CD4-positive, alpha-beta T cell treated with Interleukin-6 at 100 ng/mL for 8 hours (primary cell): ENCODE measurements around the gene L3MBTL4.
"Not testable (repeated sequence)": the region's sequence is repeated elsewhere in the genome, so short reads cannot be mapped to it uniquely, and the experiment has no call there.

Experiments used
- DNase-seq: peaks from one replicate; pipeline ENCODE4 v3.0.0-alpha.2; 2020; ENCODE audit warnings: mixed read lengths, low spot score

L3MBTL4 gene

DNA sequence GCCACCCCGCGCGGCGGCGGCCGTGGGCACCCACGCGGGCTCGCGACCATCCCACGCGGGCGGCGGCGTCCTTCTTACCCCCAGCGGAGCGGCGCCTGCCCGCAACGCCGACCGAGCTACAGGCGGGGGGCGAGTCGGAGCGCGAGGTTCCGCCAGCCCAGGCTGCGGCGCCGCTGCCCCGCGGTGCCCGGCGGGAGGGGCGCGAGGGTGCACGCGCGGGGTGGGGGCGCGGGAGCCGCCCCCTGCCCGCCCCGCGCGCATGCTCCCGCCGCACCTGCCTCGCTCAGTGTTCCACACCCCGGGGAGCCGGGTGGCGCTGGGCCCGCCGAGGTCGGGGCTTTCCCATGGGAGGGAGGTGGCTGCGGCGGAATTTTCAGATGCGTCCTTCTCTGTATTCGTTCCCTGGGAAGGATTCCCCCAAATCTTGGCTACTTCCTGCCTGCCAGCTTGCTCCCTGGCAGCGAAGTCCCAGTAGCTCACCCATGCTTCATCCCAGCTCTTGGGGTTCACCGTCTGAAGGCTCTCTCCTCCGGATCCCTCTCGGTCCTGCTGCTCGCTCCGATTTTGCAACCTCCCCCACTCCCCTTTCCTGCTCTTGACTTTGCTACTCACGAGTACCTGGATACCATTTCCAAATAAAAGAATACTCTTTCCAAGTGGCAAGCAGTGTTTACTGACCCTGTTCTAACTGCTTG lies at the start of gene L3MBTL4:
TSS of gene L3MBTL4 (minus strand) at position 189 of the 695 bp plus-strand sequence. CDS start 103,286 bp downstream, outside the sequence.
- DNase-seq = no peak

DNA sequence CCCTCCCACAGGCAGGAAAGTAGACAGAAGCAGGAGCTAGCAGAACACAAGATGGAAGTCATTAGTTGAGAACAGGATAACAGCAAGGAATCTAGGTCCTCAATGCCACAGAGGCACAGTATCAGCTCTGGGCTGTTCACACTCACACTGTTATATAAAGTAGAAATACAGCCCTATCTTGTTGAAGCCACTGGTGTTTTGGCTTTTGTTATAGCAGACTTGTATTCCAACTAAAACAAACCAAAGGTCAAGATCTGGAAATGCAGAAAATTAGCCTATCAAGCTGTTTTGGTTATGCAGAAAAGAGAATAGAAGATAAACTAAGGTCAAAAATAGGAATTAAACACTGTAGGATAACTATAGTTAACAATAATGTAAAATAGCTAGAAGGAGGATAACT lies 37.5 kb upstream of the L3MBTL4 start:
- DNase-seq = no peak

DNA sequence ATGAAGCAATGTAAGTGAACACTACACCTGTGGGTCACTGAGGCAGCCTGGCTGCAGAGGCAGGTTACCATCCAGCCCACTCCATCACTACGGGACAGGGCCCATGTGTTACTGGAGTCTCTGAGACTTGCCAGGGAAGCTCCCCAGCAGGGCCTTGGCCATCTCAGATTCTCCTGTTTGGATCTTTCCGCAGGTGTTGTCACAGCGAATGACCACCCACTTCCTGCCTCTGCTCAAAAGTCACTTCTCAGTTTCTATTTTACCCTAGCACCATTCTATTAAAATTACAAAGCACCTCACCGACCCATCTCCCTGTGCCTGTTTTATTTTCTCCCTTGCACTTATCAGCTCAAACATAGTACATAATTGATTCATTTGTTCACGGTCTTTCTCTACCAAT lies 34.5 kb upstream of the L3MBTL4 start:
- DNase-seq = no peak

DNA sequence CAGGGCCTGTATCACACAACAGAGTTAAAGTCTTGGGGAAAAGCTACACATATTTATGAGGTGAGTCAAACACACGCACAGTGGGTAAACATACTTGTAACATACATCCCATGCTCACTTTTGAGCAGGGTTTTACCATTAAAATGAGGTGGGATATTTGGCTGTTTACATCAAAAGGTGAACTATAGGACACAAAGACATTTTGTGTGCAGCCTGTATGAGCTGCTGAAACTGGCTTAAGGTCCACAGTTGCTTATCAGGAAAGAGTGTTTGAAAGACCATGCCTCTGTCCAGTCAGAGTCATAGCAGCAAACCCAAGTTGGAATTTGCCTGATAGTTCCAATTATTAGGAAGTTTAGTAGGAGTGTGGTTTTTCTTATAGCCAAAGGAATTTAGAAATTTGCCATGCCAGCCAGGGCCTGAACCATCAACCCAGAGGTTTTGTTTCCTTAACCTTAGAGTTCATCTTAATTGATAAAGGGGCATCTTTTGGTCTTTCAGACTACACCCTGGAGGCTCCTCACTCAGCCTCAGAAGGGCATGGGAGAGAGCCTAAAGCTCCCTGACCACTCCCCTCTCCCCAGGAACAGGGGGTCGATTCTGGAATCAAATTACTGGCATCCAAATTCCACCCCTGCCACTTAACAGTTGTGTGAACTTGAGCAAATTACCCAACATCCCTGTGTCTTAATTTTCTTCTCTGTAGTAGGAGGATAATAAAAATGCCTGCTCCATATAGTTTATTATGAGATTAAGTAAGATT lies 29.9 kb upstream of the L3MBTL4 start:
- no peak for DNase-seq

DNA sequence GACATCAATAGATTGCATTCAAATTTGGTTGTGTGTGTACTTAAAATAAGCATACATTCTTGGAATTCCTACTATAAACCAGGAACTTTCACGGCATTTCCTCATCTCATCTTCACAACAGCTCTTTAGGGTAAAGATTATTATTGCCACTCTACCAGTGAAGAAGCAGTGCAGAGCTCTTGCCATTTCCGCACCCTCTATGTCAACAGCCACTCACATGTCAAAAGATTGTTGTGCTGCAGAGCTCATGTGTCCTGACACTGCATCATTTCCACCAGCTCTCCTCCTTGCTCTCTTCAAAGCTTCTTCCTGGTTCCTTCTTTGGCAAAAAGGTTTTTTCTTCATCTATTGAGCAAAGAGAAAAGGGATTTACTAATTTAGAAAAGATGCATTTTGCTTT lies 26.5 kb upstream of the L3MBTL4 start:
- no peak for DNase-seq

DNA sequence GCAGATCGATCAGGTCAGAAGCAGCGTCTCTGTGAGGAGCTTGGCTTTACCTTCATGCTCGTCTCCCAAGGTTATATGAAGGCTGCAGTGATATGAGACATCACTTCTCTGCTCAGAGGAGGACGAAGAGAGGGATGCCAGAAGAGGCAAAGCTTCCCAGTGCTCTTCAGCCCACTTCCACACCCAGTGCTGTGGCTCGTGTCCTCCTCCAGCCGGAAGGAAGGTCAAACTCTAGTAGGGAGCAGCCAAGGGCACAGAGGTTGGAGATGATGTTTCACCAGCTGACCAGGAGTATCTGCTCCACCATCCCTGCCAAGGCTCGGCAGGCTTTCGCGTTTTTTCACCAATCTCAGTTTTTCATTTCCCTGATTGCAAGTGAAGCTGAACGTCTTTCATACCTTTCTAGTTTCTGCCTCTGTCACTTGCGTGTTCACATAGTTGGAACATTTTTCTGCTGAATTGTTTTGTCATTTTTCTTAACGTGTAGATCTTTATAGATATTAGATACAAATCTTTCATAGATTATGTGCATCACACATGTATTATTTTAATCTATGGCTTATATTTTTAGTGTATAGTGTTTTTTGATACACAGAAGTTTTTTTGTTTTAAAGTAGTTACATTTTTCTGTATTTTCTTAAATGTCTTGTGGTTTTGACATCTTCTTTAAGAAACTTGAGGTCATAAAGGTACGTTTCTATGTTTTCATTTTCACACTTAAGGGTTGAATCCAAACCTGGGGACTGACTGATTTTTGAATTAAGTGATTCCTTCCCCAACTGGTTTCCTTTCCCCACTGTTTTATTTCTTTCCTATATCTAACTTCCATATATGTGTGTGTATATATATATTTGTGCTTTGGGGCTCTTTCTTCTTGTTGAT lies 23.5 kb upstream of the L3MBTL4 start:
- no peak for DNase-seq

DNA sequence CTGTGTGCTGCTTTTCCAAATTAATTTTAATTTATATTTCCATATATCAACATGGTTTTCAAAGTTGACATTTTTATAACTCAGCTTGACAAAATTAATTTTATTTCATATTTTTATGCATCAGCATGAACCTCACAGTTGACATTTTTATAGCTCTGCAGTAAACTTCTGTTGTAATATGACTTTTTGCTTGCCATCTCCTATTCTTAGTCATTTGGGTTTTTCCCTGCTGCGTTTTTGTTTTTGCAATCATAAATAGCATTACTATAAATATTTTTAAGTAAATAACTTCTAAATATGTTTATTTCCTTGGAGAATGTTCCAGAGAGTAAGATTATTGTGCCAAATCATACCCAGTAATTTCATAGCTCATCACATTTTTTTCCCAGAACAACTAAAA lies 21.0 kb upstream of the L3MBTL4 start:
- DNase-seq = no peak

DNA sequence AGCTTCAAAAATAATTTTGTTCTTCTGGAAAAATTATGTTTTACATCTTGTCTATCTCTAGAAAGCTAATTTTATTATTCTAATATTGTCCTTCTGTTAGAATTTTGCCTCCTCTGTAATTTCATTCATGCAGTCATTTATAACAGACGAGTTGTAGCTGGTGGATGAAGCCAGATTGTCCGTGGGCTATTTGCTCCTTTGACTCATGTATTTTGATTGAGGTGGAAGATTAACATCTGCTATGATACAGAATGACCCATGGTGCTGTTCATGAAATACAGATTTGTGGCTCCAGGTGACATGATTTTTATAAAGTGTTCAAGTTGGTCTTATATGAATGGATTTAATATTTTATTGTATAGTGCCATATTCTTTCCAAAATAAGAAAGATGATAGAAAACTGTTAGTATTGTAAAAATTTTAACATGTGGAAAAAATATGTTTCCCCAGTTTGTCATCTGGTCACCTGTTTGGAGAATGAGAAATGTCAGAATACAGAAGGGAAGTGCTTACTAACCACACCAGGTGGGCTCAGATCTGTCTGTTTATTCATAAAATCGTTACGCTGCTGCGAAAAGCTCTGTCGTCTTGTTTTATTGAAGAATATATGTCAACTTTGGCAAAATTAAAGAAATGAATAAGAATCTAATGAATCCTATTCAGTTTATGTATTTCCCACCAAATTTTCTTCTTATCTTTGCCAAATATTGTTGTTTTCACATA lies 20.4 kb upstream of the L3MBTL4 start:
- DNase-seq = no peak

DNA sequence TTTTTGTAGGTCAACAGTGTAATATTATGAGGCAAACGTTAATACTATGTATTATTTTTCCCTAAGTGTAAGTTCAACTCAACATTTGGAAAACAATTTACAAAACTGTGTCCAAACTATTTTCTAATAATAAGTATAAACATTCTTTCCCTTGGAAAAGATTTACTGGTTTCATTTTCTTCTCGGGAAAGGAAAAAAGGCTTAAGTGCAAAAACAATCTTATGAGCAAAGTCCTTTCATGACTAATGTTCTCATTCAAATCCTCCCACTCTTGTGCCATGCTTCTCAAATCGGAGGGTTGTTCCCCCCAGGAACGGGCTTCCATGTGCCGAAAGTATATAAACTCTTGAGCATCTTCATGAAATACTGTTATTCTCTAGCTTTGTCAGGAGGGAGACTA lies 19.8 kb upstream of the L3MBTL4 start:
- no peak for DNase-seq

DNA sequence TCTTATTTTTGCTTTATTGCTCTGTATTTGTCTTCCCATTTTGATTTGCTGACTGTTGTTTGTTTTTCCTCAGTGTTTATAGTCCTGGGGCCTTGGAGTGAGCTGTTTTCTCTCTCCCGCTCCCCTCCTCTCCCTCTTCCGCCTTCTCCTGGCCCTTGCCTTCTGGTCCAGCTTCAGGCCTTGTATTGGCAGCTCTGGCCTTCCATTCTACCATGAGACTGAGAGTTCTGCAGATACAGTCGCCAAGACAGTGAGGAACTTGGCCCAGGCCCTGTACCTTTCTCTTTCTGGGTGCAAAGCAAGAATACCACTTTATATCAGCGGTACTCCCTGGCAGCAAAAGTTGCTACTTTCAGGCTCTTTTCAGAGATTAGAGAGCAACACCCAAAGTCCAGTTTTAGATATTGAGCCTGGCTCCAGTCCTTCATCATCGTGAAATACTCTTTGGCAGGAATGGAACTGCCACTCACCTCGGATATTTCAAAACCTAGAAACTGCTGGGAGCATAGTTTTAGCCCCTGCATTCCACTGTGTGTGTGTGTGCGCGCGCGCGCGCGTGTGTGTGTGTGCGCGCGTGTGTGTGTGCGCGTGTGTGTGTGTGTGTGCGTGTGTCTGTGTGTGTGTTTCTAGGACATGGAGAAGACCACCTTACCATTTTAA lies 17.1 kb upstream of the L3MBTL4 start:
- DNase-seq = no peak

DNA sequence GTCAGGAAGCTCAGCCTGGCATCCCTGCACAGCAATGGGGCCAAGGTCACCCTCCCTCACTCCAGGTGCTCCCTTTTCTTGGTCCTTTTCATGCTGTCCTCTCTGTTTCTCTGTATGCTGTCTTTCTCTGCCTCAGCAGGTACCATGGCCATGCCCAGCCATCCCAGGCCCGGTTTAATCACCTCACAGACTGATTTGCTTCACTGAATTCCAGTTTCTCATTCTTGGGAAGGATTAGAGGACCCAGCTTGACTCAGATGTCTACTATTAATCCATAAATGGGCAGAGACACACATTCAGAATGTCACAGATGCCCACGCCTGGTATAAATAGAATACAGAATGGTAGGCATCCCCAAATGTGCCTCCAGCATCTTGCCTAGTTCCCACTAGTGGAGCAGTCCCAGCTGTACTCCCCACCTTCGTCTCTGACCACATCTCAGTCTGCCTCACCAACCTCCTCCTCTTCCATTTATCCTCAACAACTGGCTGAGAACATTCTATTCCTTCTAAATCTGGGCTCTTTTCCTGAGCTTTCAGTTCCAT lies 14.2 kb upstream of the L3MBTL4 start:
- DNase-seq = no peak

DNA sequence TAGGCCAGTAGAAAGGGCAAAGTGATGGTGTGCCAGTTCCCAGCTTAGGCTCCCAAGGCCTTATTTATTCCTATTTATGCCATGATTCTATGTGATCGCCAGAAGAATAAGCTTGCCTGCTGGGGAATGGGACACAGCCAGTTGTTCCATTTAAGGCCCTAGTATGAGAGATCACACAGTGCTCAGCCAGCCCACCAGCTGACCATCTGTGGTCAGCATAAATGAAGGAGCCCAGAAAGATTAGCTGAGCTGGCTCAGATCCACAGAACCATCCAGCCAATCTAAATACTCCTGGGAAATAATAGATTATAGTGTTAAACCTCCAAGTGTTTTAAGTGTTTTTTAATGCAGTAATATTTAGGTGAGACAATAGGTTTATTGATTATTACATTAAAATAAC lies 12.6 kb upstream of the L3MBTL4 start:
- no peak for DNase-seq

DNA sequence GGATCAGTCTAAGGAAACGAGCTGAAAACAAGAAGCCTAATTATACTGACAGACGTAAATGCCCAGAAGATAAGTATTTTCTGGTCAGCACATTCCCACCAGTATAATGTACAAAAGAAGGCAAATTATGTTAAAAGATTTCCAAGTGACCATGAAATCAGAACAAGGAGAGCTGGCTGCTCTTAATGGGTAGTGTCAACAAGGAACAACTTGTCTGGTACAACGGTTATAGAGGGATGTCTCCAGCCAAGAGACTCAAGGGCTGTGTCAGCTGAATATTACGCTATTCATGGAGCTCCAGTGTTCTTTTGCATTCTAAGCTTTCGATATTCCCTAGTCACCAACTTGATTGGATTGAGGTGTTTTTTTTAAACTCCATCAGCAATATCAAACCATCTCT lies 8.6 kb upstream of the L3MBTL4 start:
- DNase-seq = no peak

DNA sequence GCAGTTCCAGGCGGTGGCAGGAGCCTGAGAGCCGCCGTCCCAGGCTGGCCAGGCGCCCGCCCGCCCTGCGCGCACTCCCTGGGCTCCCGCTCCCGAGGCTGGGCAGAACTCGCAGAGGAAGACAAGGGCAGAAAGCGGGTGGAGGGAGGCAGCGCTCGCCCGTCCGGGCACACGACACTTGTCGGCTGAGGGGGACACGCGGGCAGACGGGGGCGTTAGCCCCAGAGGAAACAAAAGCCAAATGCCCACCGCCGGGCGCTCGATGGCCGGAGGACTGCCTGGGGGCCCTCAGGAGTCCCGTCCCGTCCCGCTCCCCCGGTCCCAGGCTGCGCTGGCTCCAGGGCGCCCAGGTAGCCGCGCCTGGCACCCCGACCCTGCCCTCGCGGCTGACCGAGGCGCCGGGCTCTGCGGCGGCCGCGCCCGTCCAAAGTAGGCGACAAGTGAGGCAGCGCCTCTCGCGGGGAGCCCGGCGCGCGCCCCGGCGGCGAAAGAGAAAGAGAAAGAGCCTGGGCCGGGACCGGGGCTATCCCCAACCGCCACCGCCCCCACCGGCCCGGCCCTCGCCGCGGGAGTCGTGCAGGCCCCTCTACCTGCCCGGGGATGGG lies 491 bp downstream of the L3MBTL4 start:
- DNase-seq = no peak

DNA sequence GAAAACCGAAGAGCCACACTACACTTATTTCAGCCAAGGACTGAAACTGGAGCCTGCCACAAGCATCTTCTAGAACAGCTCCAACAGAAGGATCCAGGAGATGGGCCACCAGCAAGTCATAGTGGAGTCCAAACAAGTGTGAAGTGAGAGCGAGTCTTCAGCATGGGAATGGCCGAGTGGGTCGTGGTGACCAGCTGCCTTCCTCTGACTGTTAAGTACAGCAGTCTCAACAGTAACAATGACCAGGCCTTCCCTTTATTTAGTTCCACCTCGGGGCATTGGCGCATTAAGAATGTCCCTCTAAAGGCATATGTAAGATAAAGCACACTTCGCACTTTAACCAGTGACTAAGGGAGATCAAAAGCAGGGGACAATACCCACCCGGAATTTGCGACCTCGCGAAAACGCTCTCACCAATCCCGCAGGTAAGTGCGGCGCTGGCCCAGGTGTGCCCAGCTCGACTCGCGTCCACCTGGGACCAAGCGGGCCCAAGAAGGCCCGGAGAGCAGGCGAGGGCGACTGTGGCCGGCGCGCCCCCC lies 1.1 kb downstream of the L3MBTL4 start:
- no peak for DNase-seq

DNA sequence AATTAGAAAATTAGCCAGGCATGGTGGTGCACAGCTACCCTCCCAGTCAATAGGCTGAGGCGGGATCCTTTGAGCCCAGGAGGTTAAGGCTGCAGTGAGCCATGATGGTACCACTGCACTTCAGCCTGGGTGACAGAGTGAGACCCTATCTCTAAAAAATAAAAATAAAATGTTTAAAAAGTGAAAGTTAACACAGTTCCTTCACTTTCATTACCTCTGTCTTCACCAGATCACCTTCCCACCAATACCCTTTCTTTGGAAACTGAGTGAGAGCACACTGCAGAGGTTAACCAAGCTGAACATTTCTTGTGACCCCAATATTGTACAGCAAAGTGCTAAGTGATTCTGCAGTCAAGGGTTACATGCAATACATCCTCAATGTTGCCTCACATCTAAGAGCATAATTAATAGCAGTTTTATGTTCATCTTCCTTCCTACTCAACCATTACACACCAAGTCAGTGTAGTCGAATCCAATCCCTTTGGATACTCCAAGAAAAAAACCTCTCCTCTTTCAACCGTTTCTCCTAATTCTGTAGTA lies 1.7 kb downstream of the L3MBTL4 start:
- DNase-seq = no peak

DNA sequence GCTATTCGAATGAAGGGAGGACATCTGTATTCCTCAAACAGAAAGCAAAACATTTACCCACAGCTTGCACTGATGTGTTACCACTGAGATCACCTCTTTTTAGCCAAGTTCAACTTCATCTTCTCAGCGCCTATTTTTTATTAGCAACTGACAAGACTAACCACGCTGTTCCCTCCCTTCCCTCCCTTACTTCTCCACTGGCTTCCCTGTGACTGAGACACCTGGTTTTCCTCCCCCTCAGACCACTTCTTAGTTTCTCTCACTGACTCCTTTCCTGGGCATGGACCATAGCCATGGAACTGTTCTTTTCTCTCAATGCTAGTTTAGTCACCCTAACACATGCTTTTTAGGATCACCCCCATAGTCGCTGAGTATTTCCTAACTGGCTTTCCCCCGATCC lies 3.3 kb downstream of the L3MBTL4 start:
- DNase-seq = no peak

DNA sequence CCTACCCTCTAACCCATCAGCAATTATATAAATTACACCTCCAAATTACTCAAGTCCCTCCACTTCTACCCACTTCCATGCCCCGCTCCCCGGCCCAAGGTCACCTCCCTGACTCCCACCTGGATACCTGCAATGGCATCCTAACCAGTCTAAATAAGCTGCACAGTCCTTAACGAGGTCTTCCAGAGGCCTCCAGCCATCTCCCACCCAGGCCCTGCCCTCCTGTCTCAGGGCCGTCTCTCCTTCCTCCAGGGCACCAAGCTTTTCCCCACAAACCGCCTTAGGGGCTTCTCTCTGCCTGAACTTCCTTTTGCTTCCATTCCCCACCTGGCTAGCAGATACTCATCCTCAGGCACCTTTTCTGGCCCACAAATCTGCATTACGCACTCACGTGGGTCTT lies 4.8 kb downstream of the L3MBTL4 start:
- no peak for DNase-seq

DNA sequence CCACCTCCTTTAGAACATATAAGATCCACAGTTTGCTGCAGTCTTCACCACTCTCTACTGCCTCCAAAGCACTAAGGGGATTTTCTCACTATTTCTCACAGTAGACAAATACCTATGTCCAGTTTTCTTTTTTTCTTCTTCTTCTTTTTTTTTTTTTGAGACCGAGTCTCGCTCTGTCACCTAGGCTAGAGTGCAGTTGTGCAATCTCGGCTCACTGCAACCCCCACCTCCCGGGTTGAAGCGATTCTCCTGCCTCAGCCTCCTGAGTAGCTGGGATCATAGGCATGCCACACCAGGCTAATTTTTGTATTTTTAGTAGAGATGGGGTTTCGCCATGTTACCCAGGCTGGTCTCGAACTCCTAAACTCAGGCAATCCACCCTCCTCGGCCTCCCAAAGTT lies 6.2 kb downstream of the L3MBTL4 start:
- not testable (repeated sequence) for DNase-seq

DNA sequence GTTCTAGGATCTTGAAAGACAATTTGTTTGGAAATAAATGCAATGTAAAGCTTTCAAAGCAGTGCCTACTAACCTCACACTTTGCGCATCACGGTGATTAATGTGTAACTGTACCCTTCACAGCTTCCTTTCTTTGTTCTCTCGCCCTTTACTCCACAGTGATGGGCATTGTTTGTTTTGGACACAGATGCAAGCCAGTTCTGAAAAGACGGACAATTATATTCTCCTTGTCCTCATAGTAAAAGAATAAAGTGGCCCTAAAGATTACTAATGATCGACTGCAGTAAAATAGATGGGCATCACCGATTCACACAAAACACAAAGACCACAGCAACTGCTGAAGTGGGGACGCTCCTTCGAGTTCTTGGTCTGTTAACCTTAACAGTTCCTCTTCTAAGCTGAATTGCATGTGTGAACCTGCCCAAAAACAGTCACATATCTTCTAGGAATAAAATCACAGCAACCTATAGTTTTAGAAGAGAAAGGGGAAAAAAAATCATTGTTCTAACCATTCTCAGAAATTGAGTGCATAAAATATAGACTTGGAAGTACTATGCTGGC lies 7.7 kb downstream of the L3MBTL4 start:
- DNase-seq = no peak
